H1 (cell line): ENCODE results near the gene GRAMD4. TPM values are rescaled to one million over a fixed set of nuclear protein-coding genes. Genes with fewer than 3 reads are reported as not detected.

Source experiments
- CTCF ChIA-PET: fragments of 300-600 bp; sonication (Branson Sonifier 250); formaldehyde crosslinking; loops from one replicate; lab custom pipeline; 2021; ENCODE audit not compliant: partially characterized antibody; lab: Charles Lee
- POLR2A ChIA-PET: fragments of 300-600 bp; sonication (Branson Sonifier 250); formaldehyde crosslinking; loops from one replicate; lab custom pipeline; 2021; ENCODE audit warnings: inconsistent platforms; ENCODE audit not compliant: partially characterized antibody; lab: Charles Lee
- DNase-seq, 2 experiments: peaks; one replicate each; pipeline versions ENCODE4 v3.0.0 to v3.0.0-alpha.2; 2010 to 2022; ENCODE audit warnings: low spot score in 2 of 2, low read depth in 1 of 2, mixed read lengths in 1 of 2
- FAIRE-seq: peaks from 2 replicates; lab custom pipeline; 2011; peaks lifted over from hg19 to GRCh38; lab: Jason Lieb, UNC
- H2AFZ ChIP-seq: 2 replicates; pipeline ENCODE4 v1.8.1; 2012; ENCODE audit warnings: low read length, inconsistent platforms
- H2AK5ac ChIP-seq: 2 replicates; pipeline ENCODE4 v1.6.1; 2013; ENCODE audit warnings: low read depth, low read length
- H2BK120ac ChIP-seq: replicated peaks from 2 replicates; pipeline ENCODE3; 2013; ENCODE audit warnings: low read depth, low read length, inconsistent platforms
- H2BK12ac ChIP-seq: 2 replicates; pipeline ENCODE4 v1.6.1; 2013; ENCODE audit warnings: low read depth, low read length
- H2BK15ac ChIP-seq: 2 replicates; pipeline ENCODE4 v1.6.1; 2013; ENCODE audit warnings: low read length
- H2BK20ac ChIP-seq: 2 replicates; pipeline ENCODE4 v1.6.1; 2013; ENCODE audit warnings: low read length
- H2BK5ac ChIP-seq: 2 replicates; pipeline ENCODE4 v1.6.1; 2013; ENCODE audit warnings: low read depth, low read length
- H3K14ac ChIP-seq: 2 replicates; pipeline ENCODE4 v1.6.1; 2013; ENCODE audit warnings: inconsistent platforms; ENCODE audit not compliant: insufficient read length
- H3K18ac ChIP-seq: 2 replicates; pipeline ENCODE4 v1.6.1; 2013; ENCODE audit warnings: low read length; ENCODE audit errors: extremely low read depth
- H3K23ac ChIP-seq: 2 replicates; pipeline ENCODE4 v1.6.1; 2013; ENCODE audit warnings: inconsistent platforms; ENCODE audit not compliant: insufficient read length
- H3K23me2 ChIP-seq: 2 replicates; pipeline ENCODE4 v1.6.1; 2013; ENCODE audit warnings: low read depth, low read length
- H3K27ac ChIP-seq: 2 replicates; pipeline ENCODE4 v1.6.1; 2011; ENCODE audit warnings: low read depth, low read length, inconsistent platforms
- H3K27me3 ChIP-seq, 4 experiments: replicated peaks in 1 of 4; 1 replicate in 1 of 4; 2 replicates in 3 of 4; pipeline versions ENCODE4 v1.6.1 to v1.8.1; 2011 to 2013; ENCODE audit warnings: low read length in 3 of 4, mild to moderate bottlenecking in 3 of 4, inconsistent platforms in 2 of 4, mixed read lengths in 2 of 4, moderate library complexity in 1 of 4; ENCODE audit not compliant: control insufficient read depth in 3 of 4, insufficient read depth in 3 of 4; ENCODE audit errors: extremely low read depth in 1 of 4
- H3K36me3 ChIP-seq, 4 experiments: 2 replicates each; pipeline versions ENCODE4 v1.6.1 to v1.8.1; 2011 to 2013; ENCODE audit warnings: mild to moderate bottlenecking in 4 of 4, low read length in 3 of 4, moderate library complexity in 2 of 4, control low read depth in 1 of 4, inconsistent platforms in 1 of 4; ENCODE audit not compliant: insufficient read depth in 4 of 4, control insufficient read depth in 2 of 4
- H3K4ac ChIP-seq: replicated peaks from 2 replicates; pipeline ENCODE3; 2013; ENCODE audit warnings: low read length, low read depth, mixed read lengths, inconsistent platforms; ENCODE audit not compliant: insufficient read length
- H3K4me1 ChIP-seq, 4 experiments: replicated peaks in 1 of 4; 1 replicate in 1 of 4; 2 replicates in 3 of 4; pipeline versions ENCODE4 v1.6.1 to v1.8.1; 2011 to 2013; ENCODE audit warnings: low read length in 3 of 4, inconsistent platforms in 2 of 4, mixed read lengths in 1 of 4; ENCODE audit not compliant: insufficient read depth in 4 of 4, control insufficient read depth in 3 of 4
- H3K4me2 ChIP-seq, 2 experiments: 2 replicates each; pipeline versions ENCODE4 v1.6.1 to v1.8.1; 2011 to 2013; ENCODE audit warnings: low read depth in 2 of 2, low read length in 2 of 2, control low read depth in 1 of 2, inconsistent platforms in 1 of 2, mild to moderate bottlenecking in 1 of 2; ENCODE audit not compliant: insufficient read depth in 1 of 2
- H3K4me3 ChIP-seq, 4 experiments: fragments of 200-600, 300-600 bp in 1 of 4; sonication (generic), shearing (Covaris generic), sonication (Bioruptor Twin) in 1 of 4; 2 replicates each; pipeline versions ENCODE4 v1.5.1 to v1.8.1; 2011 to 2016; ENCODE audit warnings: low read length in 4 of 4, low read depth in 3 of 4, control low read depth in 2 of 4, inconsistent platforms in 2 of 4, mild to moderate bottlenecking in 2 of 4, mixed read lengths in 1 of 4, moderate library complexity in 1 of 4; ENCODE audit not compliant: insufficient read depth in 2 of 4; ENCODE audit errors: extremely low read depth in 1 of 4
- H3K56ac ChIP-seq: replicated peaks from 2 replicates; pipeline ENCODE3; 2013; ENCODE audit warnings: low read depth, mild to moderate bottlenecking, mixed read lengths, low read length, inconsistent platforms; ENCODE audit not compliant: insufficient read length
- H3K79me1 ChIP-seq: 2 replicates; pipeline ENCODE4 v1.6.1; 2013; ENCODE audit warnings: low read depth, low read length, control low read depth
- H3K79me2 ChIP-seq, 2 experiments: 2 replicates each; pipeline versions ENCODE4 v1.6.1 to v1.8.1; 2012 to 2013; ENCODE audit warnings: low read length in 2 of 2, mild to moderate bottlenecking in 2 of 2, inconsistent platforms in 1 of 2; ENCODE audit not compliant: insufficient read depth in 2 of 2, control insufficient read depth in 1 of 2
- H3K9ac ChIP-seq, 4 experiments: replicated peaks in 1 of 4; 1 replicate in 1 of 4; 2 replicates in 3 of 4; pipeline versions ENCODE4 v1.6.1 to v1.8.1; 2011 to 2013; ENCODE audit warnings: low read depth in 3 of 4, low read length in 3 of 4, control low read depth in 2 of 4, mild to moderate bottlenecking in 2 of 4, moderate library complexity in 2 of 4, inconsistent platforms in 1 of 4; ENCODE audit errors: extremely low read depth in 1 of 4
- H3K9me3 ChIP-seq, 2 experiments: 2 replicates each; pipeline versions ENCODE4 v1.6.1 to v1.8.1; 2012 to 2013; ENCODE audit warnings: mild to moderate bottlenecking in 2 of 2, moderate library complexity in 2 of 2, control low read depth in 1 of 2, inconsistent platforms in 1 of 2, low read depth in 1 of 2, low read length in 1 of 2, mixed read lengths in 1 of 2; ENCODE audit not compliant: insufficient read depth in 2 of 2
- H4K20me1 ChIP-seq, 2 experiments: replicated peaks in 1 of 2; 2 replicates each; pipeline versions ENCODE3 to v1.8.1; 2011 to 2013; ENCODE audit warnings: inconsistent platforms in 2 of 2, low read length in 2 of 2, mild to moderate bottlenecking in 1 of 2; ENCODE audit not compliant: insufficient read depth in 2 of 2, control insufficient read depth in 1 of 2
- H4K5ac ChIP-seq: 2 replicates; pipeline ENCODE4 v1.6.1; 2013; ENCODE audit warnings: low read length, low read depth, mixed read lengths, inconsistent platforms; ENCODE audit not compliant: insufficient read length
- H4K8ac ChIP-seq: 2 replicates; pipeline ENCODE4 v1.8.0; 2013; ENCODE audit warnings: mild to moderate bottlenecking, moderate library complexity, low read length, inconsistent platforms; ENCODE audit not compliant: insufficient read depth; ENCODE audit errors: extremely low read depth
- H4K91ac ChIP-seq: replicated peaks from 2 replicates; pipeline ENCODE3; 2013; ENCODE audit warnings: low read length, mixed read lengths, inconsistent platforms; ENCODE audit not compliant: insufficient read length
- BACH1 ChIP-seq: IDR thresholded peaks from 2 replicates; pipeline ENCODE4 v1.6.1; 2012; ENCODE audit warnings: low read length, improper control_type of control experiment
- CBX5 ChIP-seq: fragments of 300-800, 300-1000 bp; sonication (generic); IDR thresholded peaks from 2 replicates; pipeline ENCODE4 v1.7.1; 2016; ENCODE audit warnings: antibody characterized with exemption, low read length, low read depth
- CHD1 ChIP-seq: IDR thresholded peaks from 2 replicates; pipeline ENCODE4 v1.6.1; 2012; ENCODE audit warnings: low read depth, low read length, improper control_type of control experiment
- KDM5A ChIP-seq: fragments of 200-600 bp; IDR thresholded peaks from 2 replicates; pipeline ENCODE4 v1.7.1; 2012; ENCODE audit warnings: mild to moderate bottlenecking, low read length, inconsistent platforms, mixed read lengths
- POU5F1 ChIP-seq: IDR thresholded peaks from 2 replicates; pipeline ENCODE4 v1.6.1; 2011; ENCODE audit warnings: low read depth, mild to moderate bottlenecking, low read length, moderate library complexity
- RXRA ChIP-seq: IDR thresholded peaks from 2 replicates; pipeline ENCODE4 v1.6.1; 2011; ENCODE audit warnings: low read depth, mild to moderate bottlenecking, low read length, moderate library complexity; ENCODE audit not compliant: insufficient read depth
- SAP30 ChIP-seq: fragments of 300-600 bp; sonication (generic); IDR thresholded peaks from 2 replicates; pipeline ENCODE4 v1.7.1; 2012; ENCODE audit warnings: low read length, moderate library complexity, mild to moderate bottlenecking, inconsistent platforms; ENCODE audit not compliant: insufficient read depth, insufficient replicate concordance
- SP2 ChIP-seq: IDR thresholded peaks from 2 replicates; pipeline ENCODE4 v1.6.1; 2012; ENCODE audit warnings: mild to moderate bottlenecking, low read length, inconsistent platforms
- TEAD4 ChIP-seq: IDR thresholded peaks from 2 replicates; pipeline ENCODE4 v1.6.1; 2012; ENCODE audit warnings: low read depth, low read length, inconsistent platforms, mixed read lengths
- WGBS, 2 experiments: shearing (Covaris generic) in 1 of 2; methylation state at CpG; one replicate each; pipeline versions ENCODE4 v1.1.6 to v1.1.7; 2013 to 2015; ENCODE audit warnings: low lambda C conversion rate in 2 of 2, mixed read lengths in 2 of 2, inconsistent platforms in 1 of 2, low coverage in 1 of 2, missing lambda C conversion rate in 1 of 2; ENCODE audit not compliant: insufficient replicate concordance in 2 of 2, insufficient coverage in 1 of 2, insufficient read length in 1 of 2; ENCODE audit errors: extremely low coverage in 1 of 2, missing lambda C conversion rate in 1 of 2; 5-methylcytosine and 5-hydroxymethylcytosine counted together
- polyA plus RNA-seq, 7 experiments: library from polyadenylated mRNA; depleted of rRNA in 3 of 7; stranded (reverse) in 5 of 7; unstranded in 2 of 7; fragments of >200 nt in 5 of 7; fragments of 200-250 nt in 2 of 7; gene quantifications; 1 replicate in 5 of 7; 2 replicates in 1 of 7; 4 replicates in 1 of 7; pipeline versions ENCODE4 v1.2.1 to v1.2.3, GENCODE V29; 2011 to 2013; ENCODE audit warnings: missing spikeins in 2 of 7, mixed read lengths in 2 of 7
- total RNA-seq: library from RNA; stranded (reverse); fragmentation: NEBNext Ultra II Directional; extraction: Animal tissue kit (Norgen Biotek cat#: 25700); gene quantifications from 2 replicates; pipeline ENCODE4 v1.2.1, GENCODE V29; 2021
- TF ChIP-seq, protein P1 (sequence below): IDR thresholded peaks from 2 replicates; pipeline ENCODE4 v1.6.1; 2011; ENCODE audit warnings: low read depth, mild to moderate bottlenecking, low read length; ENCODE audit not compliant: insufficient read depth
- TF ChIP-seq, protein P2 (sequence below): IDR thresholded peaks from 2 replicates; pipeline ENCODE4 v1.6.1; 2011; ENCODE audit warnings: low read length, improper control_type of control experiment

Gene GRAMD4
- total and polyA plus RNA-seq, 2 of the 8 experiments (the other 6 are each of a cell fraction or from before 2014, with no cell fraction given): 7.9 to 25.6 TPM

GRCh38 chr22:46659059-46659790, 39.0 kb downstream of the GRAMD4 start:
- FAIRE-seq: no peak
- Histone ChIP-seq H2BK12ac (no peak overlapping the region), H3K4me1 (peaks cover 0 to 2% (median 0%) of the 10 kb centered on the region in 4 experiments; a peak in 1 of 7 replicates), H2BK20ac (no peak overlapping the region), H3K23ac (no peak overlapping the region), H3K36me3 (no peaks in the 10 kb centered on the region), H3K4me3 (no peak overlapping the region), H3K18ac (no peak overlapping the region), H3K27ac (no peak overlapping the region), H2AFZ (no peak overlapping the region), H3K9ac (no peak overlapping the region), H2BK120ac (no peak overlapping the region), H3K4ac (no peak overlapping the region), H3K56ac (no peak overlapping the region), H4K91ac (no peak overlapping the region), H3K79me2 (no peaks in the 10 kb centered on the region), H2BK5ac (no peak overlapping the region), H3K9me3 (no peaks in the 10 kb centered on the region), H3K4me2 (no peak overlapping the region), H4K20me1 (peaks cover 0 to 2% of the 10 kb centered on the region in 2 experiments), H2AK5ac (no peak overlapping the region), H4K5ac (no peak overlapping the region), H3K79me1 (peaks cover 3% of the 10 kb centered on the region; the same call in 1 of the 2 replicates), H3K14ac (no peak overlapping the region), H3K23me2 (no peaks in the 10 kb centered on the region), H4K8ac (peak overlapping the region; percentile 14; the same call in 1 of the 2 replicates), H2BK15ac (no peak overlapping the region), H3K27me3 (no peaks in the 10 kb centered on the region)
- no peak for DNase-seq
- CTCF ChIA-PET: interaction anchor here (1.4 to 4.0 kb wide), 4 partner anchors 8 to 96 kb away, joined by 4 to 13 read pairs (median 4); no protein-coding TSS in a partner anchor
- 90% methylated on average over 9 of the region's 14 CpGs; no CpG with 5 or more reads in 1 of the 2 experiments for WGBS, 2 experiments
- POLR2A ChIA-PET: no interaction called here
- TF ChIP-seq BACH1 (no peak), POU5F1 (no peak), RXRA (no peak), CBX5 (no peak), SAP30 (no peak), CHD1 (no peak), TEAD4 (no peak), KDM5A (no peak), SP2 (no peak)
- TF ChIP-seq, protein P1, sequence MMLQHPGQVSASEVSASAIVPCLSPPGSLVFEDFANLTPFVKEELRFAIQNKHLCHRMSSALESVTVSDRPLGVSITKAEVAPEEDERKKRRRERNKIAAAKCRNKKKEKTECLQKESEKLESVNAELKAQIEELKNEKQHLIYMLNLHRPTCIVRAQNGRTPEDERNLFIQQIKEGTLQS: no peak
- TF ChIP-seq, protein P2, sequence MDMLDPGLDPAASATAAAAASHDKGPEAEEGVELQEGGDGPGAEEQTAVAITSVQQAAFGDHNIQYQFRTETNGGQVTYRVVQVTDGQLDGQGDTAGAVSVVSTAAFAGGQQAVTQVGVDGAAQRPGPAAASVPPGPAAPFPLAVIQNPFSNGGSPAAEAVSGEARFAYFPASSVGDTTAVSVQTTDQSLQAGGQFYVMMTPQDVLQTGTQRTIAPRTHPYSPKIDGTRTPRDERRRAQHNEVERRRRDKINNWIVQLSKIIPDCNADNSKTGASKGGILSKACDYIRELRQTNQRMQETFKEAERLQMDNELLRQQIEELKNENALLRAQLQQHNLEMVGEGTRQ: no peak
